SU-DHL-6 (cell line): ENCODE data around the gene C16orf89.

ENCODE experiments used
- H2AFZ ChIP-seq: fragments of 200-600 bp; sonication (generic); 2 replicates; pipeline ENCODE4 v1.6.1; 2014; ENCODE audit warnings: low read depth, mild to moderate bottlenecking, moderate library complexity, mixed read lengths, antibody characterized with exemption, low read length; ENCODE audit not compliant: severe bottlenecking
- H3F3A ChIP-seq: fragments of 200-600 bp; shearing (Covaris generic); 2 replicates; pipeline ENCODE4 v1.6.0; 2016; ENCODE audit warnings: antibody characterized with exemption, mild to moderate bottlenecking; ENCODE audit not compliant: insufficient read depth
- H3K27ac ChIP-seq: fragments of 200-600 bp; sonication (generic); 2 replicates; pipeline ENCODE4 v1.5.1; 2016; ENCODE audit warnings: low read depth, mild to moderate bottlenecking, low read length, moderate library complexity, mixed read lengths
- H3K27me3 ChIP-seq: fragments of 200-600 bp; sonication (generic), shearing (Covaris generic); 2 replicates; pipeline ENCODE4 v1.6.0; 2014; ENCODE audit warnings: mild to moderate bottlenecking, low read length
- H3K36me3 ChIP-seq: fragments of 200-600 bp; sonication (generic); 2 replicates; pipeline ENCODE4 v1.6.1; 2014; ENCODE audit warnings: mild to moderate bottlenecking, low read length, mixed read lengths
- H3K4me2 ChIP-seq: fragments of 300-600, 200-600 bp; shearing (Covaris generic), sonication (generic); 2 replicates; pipeline ENCODE4 v1.6.0; 2014; ENCODE audit warnings: low read length, low read depth, mild to moderate bottlenecking; ENCODE audit not compliant: poor library complexity, severe bottlenecking
- H3K4me3 ChIP-seq: fragments of 200-600 bp; sonication (generic); 2 replicates; pipeline ENCODE4 v1.5.1; 2014; ENCODE audit warnings: antibody characterized with exemption, low read length, mild to moderate bottlenecking, mixed read lengths; ENCODE audit not compliant: insufficient read depth, poor library complexity, severe bottlenecking
- H3K79me2 ChIP-seq: fragments of 200-600 bp; sonication (generic); 2 replicates; pipeline ENCODE4 v1.6.1; 2014; ENCODE audit warnings: mild to moderate bottlenecking, low read length, moderate library complexity; ENCODE audit not compliant: insufficient read depth
- H3K9ac ChIP-seq: fragments of 200-600 bp; sonication (generic); 2 replicates; pipeline ENCODE4 v1.7.0; 2014; ENCODE audit warnings: mild to moderate bottlenecking, low read length
- H3K9me2 ChIP-seq: fragments of 200-600 bp; sonication (generic); replicated peaks from 2 replicates; pipeline ENCODE4 v1.6.1; 2014; ENCODE audit warnings: low read length; ENCODE audit not compliant: insufficient read depth
- H3K9me3 ChIP-seq: fragments of 200-600 bp; sonication (generic); 2 replicates; pipeline ENCODE4 v1.6.1; 2014; ENCODE audit warnings: low read length, mixed read lengths; ENCODE audit not compliant: insufficient read depth
- H4K20me1 ChIP-seq: fragments of 200-600 bp; sonication (generic); 2 replicates; pipeline ENCODE4 v1.6.1; 2014; ENCODE audit warnings: low read depth, mild to moderate bottlenecking, antibody characterized with exemption, low read length, moderate library complexity, mixed read lengths
- EZH2phosphoT487 ChIP-seq: fragments of 200-600 bp; sonication (generic), shearing (Covaris generic); conservative IDR thresholded peaks from 2 replicates; pipeline ENCODE4 v1.6.1; 2018; ENCODE audit warnings: mild to moderate bottlenecking, antibody characterized with exemption, low read length, moderate library complexity, mixed read lengths
- TF ChIP-seq, protein P1 (sequence below): fragments of 200-600 bp; sonication (generic); IDR thresholded peaks from one replicate; pipeline ENCODE4 v1.5.1; 2017; ENCODE audit warnings: antibody characterized with exemption, mild to moderate bottlenecking, low read length, moderate library complexity; ENCODE audit not compliant: insufficient read depth, poor library complexity, severe bottlenecking

The C16orf89 gene

DNA sequence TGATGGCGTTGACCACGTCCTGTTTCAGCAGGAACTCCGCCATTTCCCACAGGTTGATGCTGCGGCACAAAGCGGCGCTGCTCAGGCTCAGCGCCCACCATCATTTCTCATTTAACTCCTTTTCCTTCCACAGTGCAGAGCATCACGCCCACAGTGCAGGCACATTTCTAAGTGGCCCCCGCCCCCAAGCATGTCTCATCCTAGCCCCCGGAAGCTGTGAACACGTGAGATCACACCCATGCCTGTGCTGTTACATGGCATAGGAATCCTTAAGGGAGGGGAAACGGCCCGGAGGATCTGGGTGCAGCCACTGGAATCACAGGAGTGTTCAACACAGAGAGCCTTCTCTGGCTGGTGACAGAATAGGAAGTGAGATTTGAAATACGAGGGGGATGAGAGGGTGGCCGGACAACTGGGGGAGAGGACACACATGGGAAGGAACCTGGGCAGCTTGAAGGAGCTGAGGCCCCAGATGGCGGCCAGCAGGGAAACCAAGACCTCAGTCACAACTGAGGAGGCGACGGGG, 36.7 kb downstream of the C16orf89 start:
- H3K9me3 ChIP-seq, result no peaks in the 10 kb centered on the region

DNA sequence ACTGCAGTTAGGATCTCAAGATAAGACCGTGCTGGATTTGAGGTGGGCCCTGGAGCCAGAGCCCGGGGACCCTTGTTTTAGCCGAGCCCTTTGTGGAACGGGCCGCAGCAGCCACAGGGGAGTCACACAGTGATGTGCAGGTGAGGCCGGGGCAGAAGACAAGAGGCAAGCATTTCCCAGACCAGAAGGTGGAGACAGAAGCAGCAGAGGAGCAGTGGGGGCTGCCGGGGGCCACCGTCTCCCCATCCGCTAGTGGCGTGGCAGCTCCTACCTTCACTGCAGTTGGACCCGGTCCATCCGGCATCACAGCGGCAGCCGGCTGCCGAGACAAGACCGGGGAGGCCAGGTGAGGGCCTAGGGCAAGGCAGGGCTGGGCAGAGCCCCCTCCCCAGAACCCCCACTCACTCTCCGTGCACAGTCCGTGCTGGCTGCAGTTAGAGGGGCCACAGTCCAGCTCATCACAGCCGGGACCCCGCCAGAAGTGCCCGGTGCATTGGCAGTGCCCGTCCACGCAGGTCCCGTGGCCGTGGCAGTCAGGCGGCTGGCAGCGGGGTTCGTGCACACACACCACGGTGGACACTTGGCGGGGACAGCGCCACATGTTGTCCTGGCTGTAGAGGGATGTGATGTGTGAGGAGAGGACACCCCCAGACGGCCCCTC, 38.1 kb downstream of the C16orf89 start:
- Histone ChIP-seq H3K9ac (no peak overlapping the region), H3K27me3 (no peaks in the 10 kb centered on the region), H4K20me1 (no peaks in the 10 kb centered on the region), H3K9me3 (no peaks in the 10 kb centered on the region), H3K4me3 (no peak overlapping the region), H3K79me2 (no peaks in the 10 kb centered on the region), H3F3A (no peaks in the 10 kb centered on the region), H3K4me2 (no peak overlapping the region), H2AFZ (no peak overlapping the region), H3K27ac (no peak overlapping the region), H3K9me2 (no peaks in the 10 kb centered on the region), H3K36me3 (no peaks in the 10 kb centered on the region)
- TF ChIP-seq EZH2phosphoT487, result no peak
- TF ChIP-seq, protein P1, sequence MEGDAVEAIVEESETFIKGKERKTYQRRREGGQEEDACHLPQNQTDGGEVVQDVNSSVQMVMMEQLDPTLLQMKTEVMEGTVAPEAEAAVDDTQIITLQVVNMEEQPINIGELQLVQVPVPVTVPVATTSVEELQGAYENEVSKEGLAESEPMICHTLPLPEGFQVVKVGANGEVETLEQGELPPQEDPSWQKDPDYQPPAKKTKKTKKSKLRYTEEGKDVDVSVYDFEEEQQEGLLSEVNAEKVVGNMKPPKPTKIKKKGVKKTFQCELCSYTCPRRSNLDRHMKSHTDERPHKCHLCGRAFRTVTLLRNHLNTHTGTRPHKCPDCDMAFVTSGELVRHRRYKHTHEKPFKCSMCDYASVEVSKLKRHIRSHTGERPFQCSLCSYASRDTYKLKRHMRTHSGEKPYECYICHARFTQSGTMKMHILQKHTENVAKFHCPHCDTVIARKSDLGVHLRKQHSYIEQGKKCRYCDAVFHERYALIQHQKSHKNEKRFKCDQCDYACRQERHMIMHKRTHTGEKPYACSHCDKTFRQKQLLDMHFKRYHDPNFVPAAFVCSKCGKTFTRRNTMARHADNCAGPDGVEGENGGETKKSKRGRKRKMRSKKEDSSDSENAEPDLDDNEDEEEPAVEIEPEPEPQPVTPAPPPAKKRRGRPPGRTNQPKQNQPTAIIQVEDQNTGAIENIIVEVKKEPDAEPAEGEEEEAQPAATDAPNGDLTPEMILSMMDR, result no peak

More for the DNA sequence above, 36.7 kb downstream of the C16orf89 start:
- no peaks in the 10 kb centered on the region for H4K20me1 ChIP-seq
- no peaks in the 10 kb centered on the region for H3K79me2 ChIP-seq
- H3K27ac ChIP-seq, result no peak overlapping the region
- no peak overlapping the region for H3K4me2 ChIP-seq
- H2AFZ ChIP-seq, result no peak overlapping the region
- H3K36me3 ChIP-seq, result no peaks in the 10 kb centered on the region
- H3F3A ChIP-seq, result no peaks in the 10 kb centered on the region
- H3K27me3 ChIP-seq, result no peaks in the 10 kb centered on the region
- TF ChIP-seq EZH2phosphoT487, result no peak
- TF ChIP-seq, protein P1, result no peak
- no peak overlapping the region for H3K4me3 ChIP-seq
- H3K9ac ChIP-seq, result no peak overlapping the region
- no peaks in the 10 kb centered on the region for H3K9me2 ChIP-seq

DNA sequence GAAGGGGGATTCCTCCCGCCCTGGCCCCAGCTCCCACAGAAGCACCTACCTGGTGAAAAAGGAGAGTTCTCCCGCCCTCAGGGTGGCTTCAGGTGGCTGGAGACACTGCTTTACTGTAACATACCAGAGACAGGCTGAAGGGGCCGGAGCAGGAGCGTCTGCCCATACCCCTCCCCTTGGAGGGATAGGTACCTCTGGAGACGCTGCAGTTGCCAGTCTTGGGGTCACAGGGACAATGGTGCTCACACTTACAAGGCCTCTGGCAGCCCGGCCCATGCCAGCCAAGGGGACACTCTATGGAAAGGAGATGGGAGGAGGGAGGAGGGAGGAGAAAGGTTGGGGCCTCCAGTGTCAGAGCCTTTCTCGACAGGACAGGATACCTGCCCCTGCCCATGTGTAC, 38.7 kb downstream of the C16orf89 start:
- H3K9me3 ChIP-seq, result no peaks in the 10 kb centered on the region
- no peaks in the 10 kb centered on the region for H4K20me1 ChIP-seq
- no peaks in the 10 kb centered on the region for H3F3A ChIP-seq
- H3K4me2 ChIP-seq, result no peak overlapping the region
- no peak for TF ChIP-seq EZH2phosphoT487
- TF ChIP-seq, protein P1, result no peak
- no peak overlapping the region for H3K9ac ChIP-seq
- H3K9me2 ChIP-seq, result no peaks in the 10 kb centered on the region
- no peak overlapping the region for H3K4me3 ChIP-seq
- no peaks in the 10 kb centered on the region for H3K79me2 ChIP-seq
- H3K27me3 ChIP-seq, result no peaks in the 10 kb centered on the region
- H3K27ac ChIP-seq, result no peak overlapping the region
- no peaks in the 10 kb centered on the region for H3K36me3 ChIP-seq
- H2AFZ ChIP-seq, result no peak overlapping the region
